IMR-90 (cell line): ENCODE data around the gene ITGB5. TPM values are rescaled to one million over a fixed set of nuclear protein-coding genes. Genes with fewer than 3 reads are reported as not detected.

ENCODE experiments used
- ATAC-seq: fragments of 200-7000 bp; cut with Tn5 transposase; 2 replicates; pipeline ENCODE4 v1.9.1; 2020; ENCODE audit warnings: low read depth, mild to moderate bottlenecking, moderate library complexity
- BruUV-seq: library from RNA; stranded (reverse); fragments of 400-500 nt; replicated peaks from 2 replicates; lab custom pipeline; 2021; lab: Mats Ljungman, UMichigan
- CTCF ChIA-PET: fragments of 300-600 bp; formaldehyde crosslinking; extraction: SDS; loops from one replicate; lab custom pipeline; 2021; ENCODE audit warnings: antibody characterized with exemption; lab: Yijun Ruan, JAX
- POLR2A ChIA-PET: fragments of 300-600 bp; sonication (Branson Sonifier 250); formaldehyde crosslinking; loops from one replicate; lab custom pipeline; 2022; ENCODE audit warnings: antibody characterized with exemption; ENCODE audit not compliant: unreplicated experiment; lab: Charles Lee
- DNase-seq: peaks from one replicate; pipeline ENCODE4 v3.0.0; 2013
- H2AFZ ChIP-seq: replicated peaks from 2 replicates; pipeline ENCODE3; 2013; ENCODE audit warnings: low read length, mild to moderate bottlenecking; ENCODE audit not compliant: poor library complexity
- H2AK5ac ChIP-seq: 2 replicates; pipeline ENCODE4 v1.6.1; 2013; ENCODE audit warnings: low read depth, low read length, inconsistent platforms
- H2AK9ac ChIP-seq: replicated peaks from 2 replicates; pipeline ENCODE3; 2013; ENCODE audit warnings: mild to moderate bottlenecking, low read depth, low read length, moderate library complexity; ENCODE audit not compliant: poor library complexity
- H2BK120ac ChIP-seq: 2 replicates; pipeline ENCODE4 v1.6.1; 2013; ENCODE audit warnings: low read depth, low read length, inconsistent platforms
- H2BK15ac ChIP-seq: 3 replicates; pipeline ENCODE4 v1.6.1; 2013; ENCODE audit warnings: low read depth, low read length, inconsistent platforms
- H2BK20ac ChIP-seq: 2 replicates; pipeline ENCODE4 v1.6.1; 2013; ENCODE audit warnings: low read depth, mild to moderate bottlenecking, inconsistent platforms, low read length, moderate library complexity
- H2BK5ac ChIP-seq: 2 replicates; pipeline ENCODE4 v1.6.1; 2013; ENCODE audit warnings: mild to moderate bottlenecking, low read depth, low read length, inconsistent platforms; ENCODE audit not compliant: poor library complexity, severe bottlenecking
- H3K14ac ChIP-seq: replicated peaks from 2 replicates; pipeline ENCODE4 v1.6.1; 2013; ENCODE audit warnings: low read depth, low read length, inconsistent platforms
- H3K18ac ChIP-seq: 2 replicates; pipeline ENCODE4 v1.6.1; 2013; ENCODE audit warnings: low read depth, low read length, control low read depth
- H3K23ac ChIP-seq: 2 replicates; pipeline ENCODE4 v1.6.1; 2013; ENCODE audit warnings: low read depth, low read length, inconsistent platforms
- H3K27ac ChIP-seq: 2 replicates; pipeline ENCODE4 v1.5.1; 2013; ENCODE audit warnings: mild to moderate bottlenecking, control low read depth, low read length; ENCODE audit not compliant: insufficient read depth
- H3K27me3 ChIP-seq: 2 replicates; pipeline ENCODE4 v1.6.1; 2013; ENCODE audit warnings: low read length; ENCODE audit not compliant: control insufficient read depth, insufficient read depth
- H3K36me3 ChIP-seq: 2 replicates; pipeline ENCODE4 v1.6.1; 2013; ENCODE audit warnings: low read length, mixed read lengths; ENCODE audit not compliant: control insufficient read depth, insufficient read depth
- H3K4ac ChIP-seq: 2 replicates; pipeline ENCODE4 v1.6.1; 2013; ENCODE audit warnings: low read depth, low read length, inconsistent platforms
- H3K4me1 ChIP-seq: 2 replicates; pipeline ENCODE4 v1.6.1; 2013; ENCODE audit warnings: low read length, mixed read lengths; ENCODE audit not compliant: control insufficient read depth, insufficient read depth
- H3K4me2 ChIP-seq: 2 replicates; pipeline ENCODE4 v1.6.1; 2013; ENCODE audit warnings: low read depth, mild to moderate bottlenecking, control low read depth, low read length, moderate library complexity
- H3K4me3 ChIP-seq: 2 replicates; pipeline ENCODE4 v1.5.1; 2013; ENCODE audit warnings: low read depth, mild to moderate bottlenecking, control low read depth, low read length, moderate library complexity; ENCODE audit not compliant: insufficient read depth
- H3K56ac ChIP-seq: 2 replicates; pipeline ENCODE4 v1.6.1; 2013; ENCODE audit warnings: low read length, inconsistent platforms; ENCODE audit not compliant: insufficient read depth; ENCODE audit errors: extremely low read depth
- H3K79me1 ChIP-seq, 2 experiments: 2 replicates each; pipeline ENCODE4 v1.6.1; 2013; ENCODE audit warnings: low read length in 2 of 2, inconsistent platforms in 1 of 2, low read depth in 1 of 2
- H3K9ac ChIP-seq: 2 replicates; pipeline ENCODE4 v1.6.1; 2013; ENCODE audit warnings: low read depth, low read length, control low read depth
- H3K9me1 ChIP-seq: 2 replicates; pipeline ENCODE4 v1.6.1; 2013; ENCODE audit warnings: low read length, inconsistent platforms; ENCODE audit not compliant: insufficient read depth
- H3K9me3 ChIP-seq: 2 replicates; pipeline ENCODE4 v1.6.1; 2013; ENCODE audit warnings: low read length; ENCODE audit not compliant: control insufficient read depth, insufficient read depth
- H4K20me1 ChIP-seq: 2 replicates; pipeline ENCODE4 v1.6.1; 2013; ENCODE audit warnings: low read length, inconsistent platforms; ENCODE audit not compliant: insufficient read depth
- H4K5ac ChIP-seq: 2 replicates; pipeline ENCODE4 v1.6.1; 2013; ENCODE audit warnings: mild to moderate bottlenecking, low read depth, low read length, control low read depth
- H4K8ac ChIP-seq, 2 experiments: 2 replicates each; pipeline ENCODE4 v1.6.1; 2013; ENCODE audit warnings: low read depth in 2 of 2, low read length in 2 of 2, control low read depth in 1 of 2, inconsistent platforms in 1 of 2
- H4K91ac ChIP-seq: 2 replicates; pipeline ENCODE4 v1.6.1; 2013; ENCODE audit warnings: low read depth, low read length, inconsistent platforms; ENCODE audit not compliant: insufficient read depth
- FOS ChIP-seq: fragments of 150-350 bp; IDR thresholded peaks from 2 replicates; pipeline ENCODE4 v1.6.1; 2016; ENCODE audit warnings: low read depth, low read length
- MAFK ChIP-seq: IDR thresholded peaks from 2 replicates; pipeline ENCODE4 v1.6.1; 2012; ENCODE audit warnings: low read depth, low read length, improper control_type of control experiment
- POLR2A ChIP-seq: IDR thresholded peaks from 2 replicates; pipeline ENCODE4 v1.6.1; 2012; ENCODE audit warnings: mild to moderate bottlenecking, low read depth, low read length
- RFX5 ChIP-seq: IDR thresholded peaks from 2 replicates; pipeline ENCODE4 v1.8.0; 2012; ENCODE audit warnings: low read depth, mild to moderate bottlenecking, low read length, moderate library complexity
- WGBS, 2 experiments: methylation state at CpG; one replicate each; pipeline versions ENCODE4 v1.1.5 to v1.1.7; 2013; ENCODE audit warnings: missing lambda C conversion rate in 2 of 2; ENCODE audit not compliant: insufficient read length in 1 of 2; ENCODE audit errors: extremely low coverage in 2 of 2; 5-methylcytosine and 5-hydroxymethylcytosine counted together
- dilution Hi-C: fragments of 300-500 bp; cut with HindIII; formaldehyde crosslinking; loops from one replicate; pipeline ENCODE4 v1.14.3; 2018; ENCODE audit warnings: low sequenced_read_pairs; ENCODE audit not compliant: unreplicated experiment
- in situ Hi-C: fragments of 300-500 bp; cut with MboI; formaldehyde crosslinking; loops from 3 replicates; pipeline ENCODE4 v1.14.3; 2019; ENCODE audit warnings: low sequenced_read_pairs, inconsistent platforms, mixed read lengths
- intact Hi-C: fragments of 100-400 bp; cut with micrococcal nuclease; formaldehyde crosslinking; loops from 2 replicates; pipeline ENCODE4 v1.10.0; 2022
- polyA plus RNA-seq, 3 experiments: library from polyadenylated mRNA; depleted of rRNA; stranded (reverse); fragments of >200 nt; gene quantifications; 2 replicates each; pipeline ENCODE4 v1.2.3, GENCODE V29; 2012; ENCODE audit warnings: low replicate concordance in 1 of 3
- total RNA-seq: library from RNA; depleted of rRNA; stranded (reverse); fragments of >200 nt; gene quantifications from 2 replicates; pipeline ENCODE4 v1.2.3, GENCODE V29; 2012
- TF ChIP-seq, protein P1 (sequence below): conservative IDR thresholded peaks from 2 replicates; pipeline ENCODE4 v1.5.1; 2012; ENCODE audit warnings: mild to moderate bottlenecking, low read depth, low read length, improper control_type of control experiment

Gene ITGB5
- total and polyA plus RNA-seq, 2 of the 4 experiments (the other 2 are of a cell fraction), result 85.0 to 101 TPM

DNA sequence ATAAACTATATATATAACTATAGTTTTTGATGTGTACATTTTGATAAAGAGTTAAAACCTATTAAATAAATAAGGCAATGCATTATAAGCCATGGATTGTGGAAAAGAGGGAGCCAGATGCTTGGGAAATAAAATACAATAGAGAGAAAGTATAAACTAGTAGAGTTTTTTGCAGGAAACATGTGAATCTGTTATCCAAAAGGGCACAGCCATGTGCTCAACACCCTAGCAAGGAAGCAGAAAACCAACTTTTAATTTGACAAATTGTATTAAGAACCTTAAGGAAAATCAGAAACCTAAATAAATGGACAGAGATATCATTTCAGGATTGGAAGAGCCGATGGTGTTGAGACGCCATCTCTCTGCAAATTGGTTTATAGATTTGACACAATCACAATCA is 63.5 kb downstream of the ITGB5 start:
- Histone ChIP-seq H2BK120ac (no peak overlapping the region), H3K4me1 (peaks cover 15% of the 10 kb centered on the region), H3K9ac (no peak overlapping the region), H4K8ac (no peak overlapping the region), H3K18ac (no peak overlapping the region), H3K9me1 (peaks cover 17% of the 10 kb centered on the region), H2AK5ac (no peak overlapping the region), H3K14ac (no peak overlapping the region), H2AK9ac (no peak overlapping the region), H3K56ac (no peak overlapping the region), H3K4me3 (no peak overlapping the region), H4K20me1 (peaks cover 6% of the 10 kb centered on the region; the same call in 1 of the 2 replicates), H3K4me2 (no peak overlapping the region), H3K27ac (no peak overlapping the region), H2BK15ac (no peak overlapping the region), H4K5ac (no peak overlapping the region), H2BK20ac (no peak overlapping the region), H3K23ac (no peak overlapping the region), H3K9me3 (no peaks in the 10 kb centered on the region), H3K79me1 (peaks cover 23 to 51% of the 10 kb centered on the region in 2 experiments), H3K4ac (no peak overlapping the region), H4K91ac (no peak overlapping the region), H3K36me3 (peaks cover 8% of the 10 kb centered on the region; the same call in 1 of the 2 replicates), H2BK5ac (no peak overlapping the region), H2AFZ (no peak overlapping the region), H3K27me3 (no peaks in the 10 kb centered on the region)
- ATAC-seq (no peak), DNase-seq (no peak)
- no CpG with 5 or more reads among the region's 2 CpGs for WGBS, 2 experiments
- in situ Hi-C loops (no loop called here), dilution Hi-C loops (no loop called here), intact Hi-C loops (no loop called here)
- TF ChIP-seq MAFK (no peak), POLR2A (no peak), FOS (no peak), RFX5 (no peak)
- TF ChIP-seq, protein P1, sequence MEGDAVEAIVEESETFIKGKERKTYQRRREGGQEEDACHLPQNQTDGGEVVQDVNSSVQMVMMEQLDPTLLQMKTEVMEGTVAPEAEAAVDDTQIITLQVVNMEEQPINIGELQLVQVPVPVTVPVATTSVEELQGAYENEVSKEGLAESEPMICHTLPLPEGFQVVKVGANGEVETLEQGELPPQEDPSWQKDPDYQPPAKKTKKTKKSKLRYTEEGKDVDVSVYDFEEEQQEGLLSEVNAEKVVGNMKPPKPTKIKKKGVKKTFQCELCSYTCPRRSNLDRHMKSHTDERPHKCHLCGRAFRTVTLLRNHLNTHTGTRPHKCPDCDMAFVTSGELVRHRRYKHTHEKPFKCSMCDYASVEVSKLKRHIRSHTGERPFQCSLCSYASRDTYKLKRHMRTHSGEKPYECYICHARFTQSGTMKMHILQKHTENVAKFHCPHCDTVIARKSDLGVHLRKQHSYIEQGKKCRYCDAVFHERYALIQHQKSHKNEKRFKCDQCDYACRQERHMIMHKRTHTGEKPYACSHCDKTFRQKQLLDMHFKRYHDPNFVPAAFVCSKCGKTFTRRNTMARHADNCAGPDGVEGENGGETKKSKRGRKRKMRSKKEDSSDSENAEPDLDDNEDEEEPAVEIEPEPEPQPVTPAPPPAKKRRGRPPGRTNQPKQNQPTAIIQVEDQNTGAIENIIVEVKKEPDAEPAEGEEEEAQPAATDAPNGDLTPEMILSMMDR, result no peak
- ChIA-PET POLR2A (no interaction called here), CTCF (no interaction called here)
- no TSS peak for BruUV-seq
